ENCODE data around the gene RBMS1.

Gene RBMS1

DNA sequence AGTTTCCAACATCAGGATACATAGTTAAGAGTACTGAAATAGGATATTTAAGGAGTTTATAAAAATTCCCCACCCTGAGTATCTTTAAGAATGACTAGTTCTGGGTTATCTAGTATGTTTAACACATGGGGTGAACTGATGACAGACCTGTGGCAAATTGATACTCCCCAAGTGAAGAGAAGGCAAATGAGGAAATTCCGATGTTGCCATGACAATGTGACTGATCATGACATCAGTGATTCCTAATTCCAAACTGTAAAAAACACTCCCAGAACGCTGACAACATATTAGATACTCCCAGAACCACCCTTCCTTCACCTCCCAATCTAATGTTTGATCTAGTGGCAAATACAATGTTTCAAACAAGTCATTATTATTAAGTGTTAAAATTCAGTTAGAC is 77.6 kb downstream of the RBMS1 start:
- Histone ChIP-seq H3K4me2 (no peak overlapping the region), H3K79me2 (ENCODE audit: insufficient read depth, low read depth) (no peaks in the 10 kb centered on the region), H4K20me1 (ENCODE audit: insufficient read depth) (no peaks in the 10 kb centered on the region), H3K9ac (no peak overlapping the region), H3K4me3 (IDR thresholded peaks at IDR 0.05; ENCODE audit: insufficient read depth, low read depth, low read length) (no peak overlapping the region), H3K4me1 (ENCODE audit: low read depth, poor library complexity, severe bottlenecking) (peaks cover 13% of the 10 kb centered on the region), H2AFZ (ENCODE audit: low read depth) (no peak overlapping the region), H3K36me3 (ENCODE audit: insufficient read depth) (no peaks in the 10 kb centered on the region), H3K27ac (no peak overlapping the region), H3K27me3 (ENCODE audit: insufficient read depth, low read depth) (no peaks in the 10 kb centered on the region)
- TF ChIP-seq, protein P1, sequence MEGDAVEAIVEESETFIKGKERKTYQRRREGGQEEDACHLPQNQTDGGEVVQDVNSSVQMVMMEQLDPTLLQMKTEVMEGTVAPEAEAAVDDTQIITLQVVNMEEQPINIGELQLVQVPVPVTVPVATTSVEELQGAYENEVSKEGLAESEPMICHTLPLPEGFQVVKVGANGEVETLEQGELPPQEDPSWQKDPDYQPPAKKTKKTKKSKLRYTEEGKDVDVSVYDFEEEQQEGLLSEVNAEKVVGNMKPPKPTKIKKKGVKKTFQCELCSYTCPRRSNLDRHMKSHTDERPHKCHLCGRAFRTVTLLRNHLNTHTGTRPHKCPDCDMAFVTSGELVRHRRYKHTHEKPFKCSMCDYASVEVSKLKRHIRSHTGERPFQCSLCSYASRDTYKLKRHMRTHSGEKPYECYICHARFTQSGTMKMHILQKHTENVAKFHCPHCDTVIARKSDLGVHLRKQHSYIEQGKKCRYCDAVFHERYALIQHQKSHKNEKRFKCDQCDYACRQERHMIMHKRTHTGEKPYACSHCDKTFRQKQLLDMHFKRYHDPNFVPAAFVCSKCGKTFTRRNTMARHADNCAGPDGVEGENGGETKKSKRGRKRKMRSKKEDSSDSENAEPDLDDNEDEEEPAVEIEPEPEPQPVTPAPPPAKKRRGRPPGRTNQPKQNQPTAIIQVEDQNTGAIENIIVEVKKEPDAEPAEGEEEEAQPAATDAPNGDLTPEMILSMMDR (conservative IDR thresholded peaks at IDR 0.05; ENCODE audit: low read depth, low read length): no peak

DNA sequence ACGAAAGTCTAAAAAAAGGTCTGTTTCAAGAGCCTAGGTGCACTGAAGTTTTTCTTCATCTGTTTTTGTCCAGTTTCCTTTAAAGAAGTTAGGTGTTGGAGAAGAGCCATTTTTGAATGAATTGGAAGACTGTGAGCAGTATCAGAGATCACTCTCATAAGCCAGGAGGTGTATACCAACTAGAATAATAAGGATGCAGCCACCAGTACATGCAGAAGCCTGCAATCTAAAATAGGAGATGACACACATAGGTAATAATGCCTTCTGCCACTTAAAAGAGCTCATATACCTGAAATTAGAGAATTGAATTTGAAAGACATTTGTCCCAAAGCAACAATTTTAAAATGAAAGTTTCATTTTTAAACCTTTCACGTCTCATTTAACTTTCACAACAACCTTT is 81.7 kb downstream of the RBMS1 start:
- Histone ChIP-seq H3K79me2 (ENCODE audit: insufficient read depth, low read depth) (no peaks in the 10 kb centered on the region), H3K27ac (no peak overlapping the region)

DNA sequence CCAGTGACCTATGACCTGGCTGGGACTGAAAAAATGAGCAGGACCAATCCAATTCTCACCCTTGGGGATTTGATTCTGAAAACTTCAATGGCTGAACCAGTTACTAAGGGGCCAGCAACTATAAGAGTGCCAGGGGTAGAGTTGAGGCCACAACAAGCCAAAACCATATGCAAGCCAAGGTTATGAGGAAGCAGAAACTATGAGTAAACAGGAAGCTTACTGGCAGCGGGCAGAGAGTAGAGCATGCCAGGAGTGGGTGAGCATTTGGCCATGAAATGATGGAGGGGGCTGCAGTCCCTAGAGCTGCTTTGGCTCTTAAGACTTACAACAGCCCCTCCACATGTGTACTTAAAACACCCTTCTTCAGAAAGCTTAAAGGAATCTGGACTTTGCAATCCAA is 82.4 kb downstream of the RBMS1 start:
- Histone ChIP-seq H3K79me2 (ENCODE audit: insufficient read depth, low read depth) (no peaks in the 10 kb centered on the region), H3K4me3 (IDR thresholded peaks at IDR 0.05; ENCODE audit: insufficient read depth, low read depth, low read length) (no peak overlapping the region)

More for the DNA sequence above, 81.7 kb downstream of the RBMS1 start:
- Histone ChIP-seq H3K4me1 (ENCODE audit: low read depth, poor library complexity, severe bottlenecking) (peaks cover 14% of the 10 kb centered on the region), H3K36me3 (ENCODE audit: insufficient read depth) (no peaks in the 10 kb centered on the region), H3K4me3 (IDR thresholded peaks at IDR 0.05; ENCODE audit: insufficient read depth, low read depth, low read length) (no peak overlapping the region), H3K9ac (no peak overlapping the region), H4K20me1 (ENCODE audit: insufficient read depth) (no peaks in the 10 kb centered on the region), H2AFZ (ENCODE audit: low read depth) (no peak overlapping the region), H3K4me2 (no peak overlapping the region), H3K27me3 (ENCODE audit: insufficient read depth, low read depth) (no peaks in the 10 kb centered on the region)
- TF ChIP-seq, protein P1 (conservative IDR thresholded peaks at IDR 0.05; ENCODE audit: low read depth, low read length): no peak

DNA sequence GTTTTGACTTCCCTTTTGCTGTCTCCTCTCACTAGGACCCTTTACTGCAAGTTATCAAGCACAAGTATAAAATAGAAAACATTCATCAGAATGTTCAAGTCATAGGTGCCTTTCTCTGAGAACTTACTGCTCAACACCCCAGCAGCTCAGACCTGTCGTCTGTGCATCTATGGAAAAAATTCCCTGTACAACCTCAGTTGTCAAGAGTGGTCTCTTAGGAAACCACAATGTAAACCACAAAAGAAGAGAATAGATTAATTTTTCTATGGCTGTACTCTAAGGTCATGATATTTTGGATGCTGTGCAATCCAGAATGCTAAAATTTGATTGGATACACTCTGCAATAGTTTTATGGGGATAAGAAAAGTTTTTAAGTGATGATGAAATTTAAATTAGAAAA is 84.1 kb downstream of the RBMS1 start:
- TF ChIP-seq, protein P1 (conservative IDR thresholded peaks at IDR 0.05; ENCODE audit: low read depth, low read length): no peak
- H4K20me1 ChIP-seq (ENCODE audit: insufficient read depth): no peaks in the 10 kb centered on the region
- no peaks in the 10 kb centered on the region for H3K27me3 ChIP-seq (ENCODE audit: insufficient read depth, low read depth)
- H3K4me2 ChIP-seq: no peak overlapping the region
- H3K4me1 ChIP-seq (ENCODE audit: low read depth, poor library complexity, severe bottlenecking): peaks cover 14% of the 10 kb centered on the region
- no peak overlapping the region for H3K27ac ChIP-seq
- no peak overlapping the region for H3K9ac ChIP-seq
- no peaks in the 10 kb centered on the region for H3K36me3 ChIP-seq (ENCODE audit: insufficient read depth)
- no peak overlapping the region for H2AFZ ChIP-seq (ENCODE audit: low read depth)
- H3K4me3 ChIP-seq (IDR thresholded peaks at IDR 0.05; ENCODE audit: insufficient read depth, low read depth, low read length): no peak overlapping the region
- H3K79me2 ChIP-seq (ENCODE audit: insufficient read depth, low read depth): no peaks in the 10 kb centered on the region

More for the DNA sequence above, 82.4 kb downstream of the RBMS1 start:
- Histone ChIP-seq H3K36me3 (ENCODE audit: insufficient read depth) (no peaks in the 10 kb centered on the region), H4K20me1 (ENCODE audit: insufficient read depth) (no peaks in the 10 kb centered on the region), H2AFZ (ENCODE audit: low read depth) (no peak overlapping the region), H3K9ac (no peak overlapping the region), H3K4me2 (no peak overlapping the region), H3K27me3 (ENCODE audit: insufficient read depth, low read depth) (no peaks in the 10 kb centered on the region), H3K27ac (no peak overlapping the region), H3K4me1 (ENCODE audit: low read depth, poor library complexity, severe bottlenecking) (peaks cover 14% of the 10 kb centered on the region)
- TF ChIP-seq, protein P1 (conservative IDR thresholded peaks at IDR 0.05; ENCODE audit: low read depth, low read length): no peak
